ENCODE measurements around the gene BCLAF3.

DNA sequence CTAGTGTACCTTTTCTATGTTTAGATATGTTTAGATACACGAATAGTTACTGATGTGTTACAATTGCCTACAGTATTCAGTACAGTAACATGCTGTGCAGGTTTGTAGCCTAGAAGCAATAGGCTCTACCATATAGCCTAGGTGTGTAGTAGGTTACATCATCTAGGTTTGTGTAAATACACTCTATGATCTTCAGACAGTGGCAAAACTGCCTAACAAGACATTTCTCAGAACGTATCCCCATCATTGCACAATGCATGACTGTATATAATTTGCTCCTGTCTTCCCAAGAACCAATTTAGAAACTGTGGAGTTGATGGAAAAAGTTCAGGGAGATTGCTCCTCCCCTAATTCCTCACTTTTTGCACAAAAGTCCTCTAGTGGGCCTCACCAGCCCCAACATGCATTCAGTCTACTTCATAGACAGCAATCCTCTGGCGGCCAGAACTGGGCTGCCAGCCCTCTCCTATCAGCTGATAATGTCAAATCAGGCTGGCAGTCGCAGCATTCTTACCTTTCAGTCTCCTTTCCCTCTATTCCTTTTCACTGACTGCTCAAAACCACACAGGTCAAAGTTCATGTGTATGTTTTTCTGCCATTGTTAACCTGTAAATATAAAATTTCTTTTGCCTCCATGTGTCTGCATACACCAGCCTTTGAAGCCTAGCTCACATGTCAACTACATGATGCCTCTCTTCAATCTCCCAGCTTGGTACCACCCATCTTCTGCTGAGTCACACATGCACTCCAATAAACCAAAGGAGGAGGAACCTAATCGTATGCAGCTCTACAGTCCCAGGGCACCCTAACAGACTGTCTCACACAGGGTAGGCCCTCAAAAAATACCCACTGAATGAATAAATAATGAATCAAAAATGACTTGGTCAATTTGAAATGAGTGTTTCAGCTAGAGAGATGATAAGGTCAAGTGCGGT is 32.0 kb downstream of the BCLAF3 start:
- TF ChIP-seq YY1 (IDR thresholded peaks at IDR 0.05; ENCODE audit: insufficient read depth, insufficient read length), result no peak
- TF ChIP-seq ZNF274 (IDR thresholded peaks at IDR 0.05; ENCODE audit: low read depth, low read length), result no peak
- no peak for TF ChIP-seq SUZ12 (IDR thresholded peaks at IDR 0.05; ENCODE audit: extremely low read depth, insufficient read depth, insufficient read length)
